H9 (cell line): ENCODE results near the gene IFNK. TPM values are rescaled to one million over a fixed set of nuclear protein-coding genes. Genes with fewer than 3 reads are reported as not detected.
A peak's percentile ranks its signal among the peaks of the same experiment; 100 is the strongest.

Source experiments
- DNase-seq: peaks from one replicate; pipeline ENCODE4 v3.0.0-alpha.2; 2017
- H2AFZ ChIP-seq: one replicate; pipeline ENCODE4 v1.6.1; 2013; ENCODE audit warnings: mild to moderate bottlenecking, low read length, control low read depth, moderate library complexity
- H2AK5ac ChIP-seq: 2 replicates; pipeline ENCODE4 v1.6.1; 2013; ENCODE audit warnings: low read length, control low read depth, mixed read lengths; ENCODE audit not compliant: insufficient read length
- H2BK120ac ChIP-seq: one replicate; pipeline ENCODE4 v1.6.1; 2013; ENCODE audit warnings: low read depth, mild to moderate bottlenecking, low read length, control low read depth, inconsistent platforms; ENCODE audit not compliant: poor library complexity, severe bottlenecking
- H2BK12ac ChIP-seq: 2 replicates; pipeline ENCODE4 v1.6.1; 2013; ENCODE audit warnings: low read length, control low read depth, mixed read lengths, low read depth; ENCODE audit not compliant: insufficient read length
- H2BK15ac ChIP-seq: 2 replicates; pipeline ENCODE4 v1.6.1; 2013; ENCODE audit warnings: low read depth, low read length, control low read depth
- H2BK20ac ChIP-seq: one replicate; pipeline ENCODE4 v1.6.1; 2013; ENCODE audit warnings: low read depth, mild to moderate bottlenecking, low read length, control low read depth, inconsistent platforms; ENCODE audit not compliant: poor library complexity, severe bottlenecking
- H2BK5ac ChIP-seq: 2 replicates; pipeline ENCODE4 v1.6.1; 2013; ENCODE audit warnings: low read length, control low read depth, mixed read lengths; ENCODE audit not compliant: insufficient read length
- H3K14ac ChIP-seq: 2 replicates; pipeline ENCODE4 v1.6.1; 2013; ENCODE audit warnings: low read length, control low read depth; ENCODE audit not compliant: insufficient read depth
- H3K18ac ChIP-seq: 2 replicates; pipeline ENCODE4 v1.6.1; 2013; ENCODE audit warnings: low read depth, mild to moderate bottlenecking, mixed read lengths, low read length, control low read depth; ENCODE audit not compliant: insufficient read length
- H3K23ac ChIP-seq: 2 replicates; pipeline ENCODE4 v1.6.1; 2013; ENCODE audit warnings: low read length, control low read depth, mixed read lengths, low read depth; ENCODE audit not compliant: insufficient read length
- H3K23me2 ChIP-seq: 2 replicates; pipeline ENCODE4 v1.6.1; 2013; ENCODE audit warnings: low read depth, mild to moderate bottlenecking, mixed read lengths, low read length, control low read depth; ENCODE audit not compliant: insufficient read length, poor library complexity, severe bottlenecking
- H3K27ac ChIP-seq: 2 replicates; pipeline ENCODE4 v1.5.1; 2013; ENCODE audit warnings: low read length, control low read depth, mixed read lengths, low read depth; ENCODE audit not compliant: insufficient read length
- H3K27me3 ChIP-seq: 2 replicates; pipeline ENCODE4 v1.6.1; 2013; ENCODE audit warnings: low read length, control low read depth, inconsistent platforms; ENCODE audit not compliant: insufficient read depth
- H3K4ac ChIP-seq: 2 replicates; pipeline ENCODE4 v1.6.1; 2013; ENCODE audit warnings: low read depth, mild to moderate bottlenecking, control low read depth, inconsistent platforms, low read length, moderate library complexity
- H3K4me1 ChIP-seq: 2 replicates; pipeline ENCODE4 v1.6.1; 2013; ENCODE audit warnings: low read length, control low read depth, inconsistent platforms; ENCODE audit not compliant: insufficient read depth
- H3K4me2 ChIP-seq: 2 replicates; pipeline ENCODE4 v1.6.1; 2013; ENCODE audit warnings: low read length, control low read depth, mixed read lengths; ENCODE audit not compliant: insufficient read length, insufficient read depth
- H3K56ac ChIP-seq: 2 replicates; pipeline ENCODE4 v1.6.1; 2013; ENCODE audit warnings: low read depth, mild to moderate bottlenecking, mixed read lengths, low read length, control low read depth; ENCODE audit not compliant: insufficient read length
- H3K79me1 ChIP-seq: 2 replicates; pipeline ENCODE4 v1.6.1; 2013; ENCODE audit warnings: low read depth, mild to moderate bottlenecking, moderate library complexity, low read length, control low read depth, inconsistent platforms; ENCODE audit not compliant: insufficient read depth, poor library complexity, severe bottlenecking
- H3K79me2 ChIP-seq: 2 replicates; pipeline ENCODE4 v1.6.1; 2013; ENCODE audit warnings: low read length, control low read depth, inconsistent platforms; ENCODE audit not compliant: insufficient read depth
- H3K9ac ChIP-seq: 2 replicates; pipeline ENCODE4 v1.6.1; 2013; ENCODE audit warnings: low read length, control low read depth, mixed read lengths; ENCODE audit not compliant: insufficient read length; ENCODE audit errors: extremely low read depth
- H3K9me3 ChIP-seq: one replicate; pipeline ENCODE4 v1.6.1; 2013; ENCODE audit warnings: low read depth, low read length, inconsistent platforms; ENCODE audit not compliant: control insufficient read depth
- H3T11ph ChIP-seq: one replicate; pipeline ENCODE4 v1.6.1; 2013; ENCODE audit warnings: mild to moderate bottlenecking, low read length, control low read depth, inconsistent platforms
- H4K20me1 ChIP-seq: one replicate; pipeline ENCODE4 v1.6.1; 2013; ENCODE audit not compliant: control insufficient read depth, insufficient read length, insufficient read depth
- H4K5ac ChIP-seq: 2 replicates; pipeline ENCODE4 v1.6.1; 2013; ENCODE audit warnings: low read depth, mild to moderate bottlenecking, mixed read lengths, low read length, control low read depth; ENCODE audit not compliant: insufficient read length
- H4K8ac ChIP-seq: replicated peaks from 2 replicates; pipeline ENCODE4 v1.6.1; 2013; ENCODE audit warnings: low read length, control low read depth, mixed read lengths, low read depth; ENCODE audit not compliant: insufficient read length
- H4K91ac ChIP-seq: 2 replicates; pipeline ENCODE4 v1.6.1; 2013; ENCODE audit warnings: low read depth, mild to moderate bottlenecking, moderate library complexity, mixed read lengths, low read length, control low read depth; ENCODE audit not compliant: insufficient read length
- H3K27ac Mint-ChIP-seq, 3 experiments: 2 replicates in 2 of 3; 3 replicates in 1 of 3; pipeline ENCODE4 v1.8.0; 2020 to 2021; ENCODE audit warnings: mixed read lengths in 3 of 3, mild to moderate bottlenecking in 1 of 3, moderate library complexity in 1 of 3
- H3K27me3 Mint-ChIP-seq: 2 replicates; pipeline ENCODE4 v1.8.0; 2021; ENCODE audit warnings: low read depth, mild to moderate bottlenecking, moderate library complexity, mixed read lengths
- H3K36me3 Mint-ChIP-seq, 3 experiments: 2 replicates in 2 of 3; 3 replicates in 1 of 3; pipeline ENCODE4 v1.8.0; 2020 to 2021; ENCODE audit warnings: low read depth in 3 of 3, mixed read lengths in 3 of 3; ENCODE audit not compliant: insufficient read depth in 1 of 3
- H3K4me1 Mint-ChIP-seq, 2 experiments: 2 replicates each; pipeline ENCODE4 v1.8.0; 2020; ENCODE audit warnings: mixed read lengths in 2 of 2
- H3K4me3 Mint-ChIP-seq, 2 experiments: 2 replicates in 1 of 2; 3 replicates in 1 of 2; pipeline ENCODE4 v1.8.0; 2020 to 2021; ENCODE audit warnings: mild to moderate bottlenecking in 2 of 2, mixed read lengths in 2 of 2, moderate library complexity in 1 of 2
- H3K9me3 Mint-ChIP-seq, 2 experiments: 2 replicates in 1 of 2; 3 replicates in 1 of 2; pipeline ENCODE4 v1.8.0; 2020; ENCODE audit warnings: mild to moderate bottlenecking in 2 of 2, mixed read lengths in 2 of 2, moderate library complexity in 1 of 2
- CTCF ChIP-seq: fragments of 200-600 bp; sonication (generic); conservative IDR thresholded peaks from 3 replicates; pipeline ENCODE4 v1.8.0; 2021; ENCODE audit warnings: antibody characterized with exemption, mild to moderate bottlenecking
- WGBS: extraction: QIAGEN DNeasy Blood & Tissue Kit; methylation state at CpG from one replicate; pipeline ENCODE4 v1.1.7; 2013; ENCODE audit warnings: missing lambda C conversion rate, low lambda C conversion rate, mixed read lengths; ENCODE audit not compliant: insufficient read length; ENCODE audit errors: extremely low coverage; 5-methylcytosine and 5-hydroxymethylcytosine counted together
- total RNA-seq: library from RNA; stranded (reverse); gene quantifications from 2 replicates; pipeline ENCODE4 v1.2.1, GENCODE V29; 2021

The IFNK gene
- total RNA-seq, 1 experiment from 2014 or later, result not detected

GRCh38 chr9:27534131-27534530 is 10.0 kb downstream of the IFNK start:
- Mint-ChIP-seq H3K9me3 (no peaks in the 10 kb centered on the region), H3K27ac (peak overlapping the region in 1 of 3 experiments; percentile 25; a peak in 1 of 7 replicates), H3K27me3 (no peaks in the 10 kb centered on the region; the same call in 1 of the 2 replicates), H3K36me3 (peaks cover 0 to 5% (median 0%) of the 10 kb centered on the region in 3 experiments; a peak in 1 of 7 replicates), H3K4me1 (peaks cover 16 to 19% of the 10 kb centered on the region in 2 experiments), H3K4me3 (no peak overlapping the region)
- Histone ChIP-seq H2AK5ac (no peak overlapping the region), H3K79me2 (no peaks in the 10 kb centered on the region; the same call in 1 of the 2 replicates), H3K56ac (no peak overlapping the region), H3K79me1 (no peaks in the 10 kb centered on the region), H3K4me1 (no peaks in the 10 kb centered on the region; the same call in 1 of the 2 replicates), H4K8ac (no peak overlapping the region), H2BK5ac (no peak overlapping the region), H3T11ph (no peak overlapping the region), H3K14ac (no peak overlapping the region), H2BK20ac (no peak overlapping the region), H3K18ac (no peak overlapping the region), H2AFZ (no peak overlapping the region), H4K5ac (no peak overlapping the region), H4K20me1 (no peaks in the 10 kb centered on the region), H3K27ac (no peak overlapping the region), H2BK12ac (no peak overlapping the region), H4K91ac (no peak overlapping the region), H3K4me2 (no peak overlapping the region), H3K27me3 (no peaks in the 10 kb centered on the region), H2BK120ac (no peak overlapping the region), H3K23me2 (no peaks in the 10 kb centered on the region), H3K9ac (no peak overlapping the region), H3K4ac (no peak overlapping the region), H2BK15ac (no peak overlapping the region), H3K9me3 (no peaks in the 10 kb centered on the region), H3K23ac (no peak overlapping the region)
- no CpG with 5 or more reads among the region's 4 CpGs for WGBS
- no peak for DNase-seq
- no peak for TF ChIP-seq CTCF
